ENCODE measurements around the gene SV2C.
"Not testable (repeated sequence)": the region's sequence is repeated elsewhere in the genome, so short reads cannot be mapped to it uniquely, and the experiment has no call there.

The SV2C gene

GRCh38 chr5:76331126-76331525 lies 247.9 kb downstream of the SV2C start:
- no peak for TF ChIP-seq ELF4 (IDR thresholded peaks at IDR 0.05)
- TF ChIP-seq L3MBTL2 (conservative IDR thresholded peaks at IDR 0.05), result no peak
- TF ChIP-seq, protein P1, sequence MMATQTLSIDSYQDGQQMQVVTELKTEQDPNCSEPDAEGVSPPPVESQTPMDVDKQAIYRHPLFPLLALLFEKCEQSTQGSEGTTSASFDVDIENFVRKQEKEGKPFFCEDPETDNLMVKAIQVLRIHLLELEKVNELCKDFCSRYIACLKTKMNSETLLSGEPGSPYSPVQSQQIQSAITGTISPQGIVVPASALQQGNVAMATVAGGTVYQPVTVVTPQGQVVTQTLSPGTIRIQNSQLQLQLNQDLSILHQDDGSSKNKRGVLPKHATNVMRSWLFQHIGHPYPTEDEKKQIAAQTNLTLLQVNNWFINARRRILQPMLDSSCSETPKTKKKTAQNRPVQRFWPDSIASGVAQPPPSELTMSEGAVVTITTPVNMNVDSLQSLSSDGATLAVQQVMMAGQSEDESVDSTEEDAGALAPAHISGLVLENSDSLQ (IDR thresholded peaks at IDR 0.05), result no peak
- TF ChIP-seq SUZ12 (IDR thresholded peaks at IDR 0.05), result no peak
- no peak for TF ChIP-seq NFRKB (IDR thresholded peaks at IDR 0.05)
- TF ChIP-seq TARDBP (IDR thresholded peaks at IDR 0.05), result no peak
- TF ChIP-seq ZNF384 (IDR thresholded peaks at IDR 0.05), result no peak
- no peak for TF ChIP-seq CTBP1 (IDR thresholded peaks at IDR 0.05; ENCODE audit: borderline replicate concordance)
- no peak for TF ChIP-seq FOXM1 (IDR thresholded peaks at IDR 0.05; ENCODE audit: borderline replicate concordance)
- TF ChIP-seq ARNT (IDR thresholded peaks at IDR 0.05), result no peak
- TF ChIP-seq FOXA1 (IDR thresholded peaks at IDR 0.05), result no peak
- TF ChIP-seq HDGF (IDR thresholded peaks at IDR 0.05; ENCODE audit: borderline replicate concordance), result no peak
- no peak for TF ChIP-seq BHLHE40 (IDR thresholded peaks at IDR 0.05; ENCODE audit: borderline replicate concordance)
- TF ChIP-seq LEF1 (IDR thresholded peaks at IDR 0.05; ENCODE audit: borderline replicate concordance), result no peak
- no peak for TF ChIP-seq SP1 (IDR thresholded peaks at IDR 0.05)
- TF ChIP-seq FOXK2 (IDR thresholded peaks at IDR 0.05), result no peak
- DNase-seq (ENCODE audit: extremely low spot score), result no peak
- POLR2A ChIA-PET, result no interaction called here
- CTCF ChIA-PET, result no interaction called here

GRCh38 chr5:76332102-76332501 lies 248.9 kb downstream of the SV2C start:
- no peak for DNase-seq (ENCODE audit: extremely low spot score)
- ChIA-PET POLR2A (no interaction called here), CTCF (no interaction called here)
- TF ChIP-seq SUZ12 (IDR thresholded peaks at IDR 0.05) (no peak), BHLHE40 (IDR thresholded peaks at IDR 0.05; ENCODE audit: borderline replicate concordance) (no peak), TARDBP (IDR thresholded peaks at IDR 0.05) (no peak), FOXM1 (IDR thresholded peaks at IDR 0.05; ENCODE audit: borderline replicate concordance) (no peak), L3MBTL2 (conservative IDR thresholded peaks at IDR 0.05) (no peak), SP1 (IDR thresholded peaks at IDR 0.05) (no peak), LEF1 (IDR thresholded peaks at IDR 0.05; ENCODE audit: borderline replicate concordance) (no peak), ARNT (IDR thresholded peaks at IDR 0.05) (no peak), NFRKB (IDR thresholded peaks at IDR 0.05) (no peak), ZNF384 (IDR thresholded peaks at IDR 0.05) (no peak), FOXK2 (IDR thresholded peaks at IDR 0.05) (no peak), ELF4 (IDR thresholded peaks at IDR 0.05) (no peak), CTBP1 (IDR thresholded peaks at IDR 0.05; ENCODE audit: borderline replicate concordance) (no peak), HDGF (IDR thresholded peaks at IDR 0.05; ENCODE audit: borderline replicate concordance) (no peak), FOXA1 (IDR thresholded peaks at IDR 0.05) (no peak)
- TF ChIP-seq, protein P1 (IDR thresholded peaks at IDR 0.05), result no peak

DNA sequence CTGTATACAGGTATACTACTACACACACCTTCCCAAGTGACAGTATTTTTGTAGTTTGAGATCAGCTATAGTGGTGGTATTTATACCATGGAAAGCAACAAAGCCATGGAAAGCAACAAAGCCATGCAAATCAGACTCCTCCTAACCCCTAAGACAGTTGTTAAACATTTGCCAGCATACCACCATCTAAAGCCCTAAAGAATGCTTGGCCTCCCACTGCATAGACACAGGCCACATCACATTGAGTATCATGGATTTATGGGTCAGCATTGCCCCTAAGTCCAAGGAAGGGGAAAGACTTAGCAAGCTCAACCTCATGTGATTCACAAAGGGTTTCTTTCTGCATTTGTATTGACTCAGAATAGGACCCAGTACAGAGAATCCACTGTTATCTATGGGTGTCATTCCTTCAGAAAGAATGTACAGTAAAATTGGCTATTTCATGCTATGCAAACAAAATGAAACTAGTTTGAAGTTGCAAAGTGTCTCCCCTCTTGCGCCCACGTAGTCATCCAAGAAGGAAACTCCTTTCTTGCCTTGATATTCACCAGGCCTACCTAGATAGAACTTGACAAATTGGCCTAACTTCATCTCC lies 249.5 kb downstream of the SV2C start:
- CTCF ChIA-PET, result no interaction called here
- no peak for DNase-seq (ENCODE audit: extremely low spot score)
- TF ChIP-seq SUZ12 (IDR thresholded peaks at IDR 0.05), result no peak
- no peak for TF ChIP-seq L3MBTL2 (conservative IDR thresholded peaks at IDR 0.05)
- no peak for TF ChIP-seq TARDBP (IDR thresholded peaks at IDR 0.05)
- POLR2A ChIA-PET, result no interaction called here

DNA sequence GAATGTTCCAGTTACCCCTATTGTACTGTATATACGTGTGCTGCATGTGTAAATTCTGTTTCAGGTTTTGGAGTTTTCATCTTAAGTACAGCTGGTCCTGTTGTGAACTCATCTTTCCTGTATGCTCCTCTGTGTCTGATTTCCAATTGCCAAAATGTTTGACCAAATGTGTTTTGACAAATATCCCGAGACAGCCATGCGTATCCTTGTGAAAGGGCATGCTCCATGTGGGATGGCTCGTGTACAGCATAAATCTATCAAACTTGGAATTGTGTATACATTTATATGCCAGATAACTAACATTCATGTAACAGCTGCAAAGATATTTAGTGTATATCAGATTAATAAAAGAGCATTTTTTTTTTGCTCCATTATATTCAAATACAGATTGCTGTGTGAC lies 250.4 kb downstream of the SV2C start:
- POLR2A ChIA-PET, result no interaction called here
- TF ChIP-seq SP1 (IDR thresholded peaks at IDR 0.05), result no peak
- no peak for TF ChIP-seq LEF1 (IDR thresholded peaks at IDR 0.05; ENCODE audit: borderline replicate concordance)
- TF ChIP-seq BHLHE40 (IDR thresholded peaks at IDR 0.05; ENCODE audit: borderline replicate concordance), result no peak
- TF ChIP-seq CTBP1 (IDR thresholded peaks at IDR 0.05; ENCODE audit: borderline replicate concordance), result no peak
- TF ChIP-seq, protein P1 (IDR thresholded peaks at IDR 0.05), result no peak
- no peak for TF ChIP-seq FOXA1 (IDR thresholded peaks at IDR 0.05)
- no peak for TF ChIP-seq NFRKB (IDR thresholded peaks at IDR 0.05)
- no peak for TF ChIP-seq HDGF (IDR thresholded peaks at IDR 0.05; ENCODE audit: borderline replicate concordance)
- TF ChIP-seq L3MBTL2 (conservative IDR thresholded peaks at IDR 0.05), result no peak
- no peak for TF ChIP-seq FOXK2 (IDR thresholded peaks at IDR 0.05)
- no peak for TF ChIP-seq TARDBP (IDR thresholded peaks at IDR 0.05)
- TF ChIP-seq ELF4 (IDR thresholded peaks at IDR 0.05), result no peak
- no peak for DNase-seq (ENCODE audit: extremely low spot score)
- CTCF ChIA-PET, result no interaction called here

DNA sequence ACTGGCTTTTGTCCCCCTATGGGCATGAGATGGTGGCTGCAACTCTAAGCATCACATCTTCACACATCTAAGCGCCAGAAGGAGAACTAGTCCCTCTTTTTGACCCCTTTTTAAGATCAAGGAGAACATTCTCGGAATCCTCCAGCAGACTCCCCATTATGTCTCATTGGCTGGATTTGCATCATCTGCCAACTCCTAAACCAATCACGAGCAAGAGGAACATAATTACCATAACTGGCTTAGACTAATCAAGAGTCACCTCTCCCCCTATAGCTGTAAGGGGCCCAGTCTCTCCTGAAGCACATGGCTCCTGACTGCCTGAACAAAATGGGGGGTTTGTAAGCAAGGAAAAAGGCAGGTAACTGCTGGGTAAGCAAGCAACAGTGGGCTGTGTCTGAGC lies 251.4 kb downstream of the SV2C start:
- POLR2A ChIA-PET, result no interaction called here
- CTCF ChIA-PET, result no interaction called here
- TF ChIP-seq NFRKB (IDR thresholded peaks at IDR 0.05), result no peak
- TF ChIP-seq ARNT (IDR thresholded peaks at IDR 0.05), result no peak
- TF ChIP-seq L3MBTL2 (conservative IDR thresholded peaks at IDR 0.05), result no peak
- no peak for TF ChIP-seq LEF1 (IDR thresholded peaks at IDR 0.05; ENCODE audit: borderline replicate concordance)
- TF ChIP-seq ZNF384 (IDR thresholded peaks at IDR 0.05), result no peak
- TF ChIP-seq HDGF (IDR thresholded peaks at IDR 0.05; ENCODE audit: borderline replicate concordance), result no peak
- TF ChIP-seq SUZ12 (IDR thresholded peaks at IDR 0.05), result no peak
- TF ChIP-seq FOXM1 (IDR thresholded peaks at IDR 0.05; ENCODE audit: borderline replicate concordance), result no peak
- no peak for DNase-seq (ENCODE audit: extremely low spot score)

DNA sequence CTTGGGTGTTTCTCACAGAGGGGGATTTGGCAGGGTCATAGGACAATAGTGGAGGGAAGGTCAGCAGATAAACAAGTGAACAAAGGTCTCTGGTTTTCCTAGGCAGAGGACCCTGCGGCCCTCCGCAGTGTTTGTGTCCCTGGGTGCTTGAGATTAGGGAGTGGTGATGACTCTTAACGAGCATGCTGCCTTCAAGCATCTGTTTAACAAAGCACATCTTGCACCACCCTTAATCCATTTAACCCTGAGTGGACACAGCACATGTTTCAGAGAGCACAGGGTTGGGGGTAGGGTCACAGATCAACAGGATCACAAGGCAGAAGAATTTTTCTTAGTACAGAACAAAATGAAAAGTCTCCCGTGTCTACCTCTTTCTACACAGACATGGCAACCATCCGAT lies 252.3 kb downstream of the SV2C start:
- DNase-seq (ENCODE audit: extremely low spot score); POLR2A ChIA-PET; CTCF ChIA-PET: not testable (repeated sequence)

GRCh38 chr5:76336253-76336809 lies 253.1 kb downstream of the SV2C start:
- CTCF ChIA-PET; DNase-seq (ENCODE audit: extremely low spot score); POLR2A ChIA-PET: not testable (repeated sequence)

All from HEK293T (cell line).